ENCODE results near the gene HOOK1.

DNA sequence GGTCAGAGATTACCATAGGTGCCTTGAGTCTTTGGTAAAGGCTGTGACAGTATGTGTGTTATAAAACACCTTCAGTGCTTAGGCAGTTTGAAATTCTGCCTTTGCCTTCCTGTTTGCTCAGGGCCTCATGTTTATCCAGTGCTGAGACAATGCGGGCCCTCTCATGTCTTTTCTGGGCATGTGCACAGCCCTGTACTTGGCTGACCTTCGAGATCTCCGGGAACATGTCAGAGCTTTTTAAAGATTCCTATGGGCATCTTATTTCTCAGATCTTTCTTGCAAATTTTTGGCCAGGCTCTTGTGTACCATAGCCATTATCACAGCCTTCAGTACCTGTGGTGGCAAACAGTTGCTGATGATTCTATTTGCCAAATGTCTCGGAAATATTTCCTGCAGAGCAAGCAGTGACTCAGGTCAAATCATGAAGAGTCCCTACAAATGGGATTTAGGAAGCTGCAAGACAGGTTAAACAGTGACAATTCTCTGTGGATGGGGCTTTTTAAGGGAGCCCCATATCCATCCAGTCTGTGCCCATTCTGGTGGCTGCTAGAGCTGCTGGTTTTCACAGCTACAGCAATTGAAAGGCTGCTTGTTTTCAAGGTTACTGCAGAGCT lies 42.1 kb downstream of the HOOK1 start:
- TF ChIP-seq, protein P1, sequence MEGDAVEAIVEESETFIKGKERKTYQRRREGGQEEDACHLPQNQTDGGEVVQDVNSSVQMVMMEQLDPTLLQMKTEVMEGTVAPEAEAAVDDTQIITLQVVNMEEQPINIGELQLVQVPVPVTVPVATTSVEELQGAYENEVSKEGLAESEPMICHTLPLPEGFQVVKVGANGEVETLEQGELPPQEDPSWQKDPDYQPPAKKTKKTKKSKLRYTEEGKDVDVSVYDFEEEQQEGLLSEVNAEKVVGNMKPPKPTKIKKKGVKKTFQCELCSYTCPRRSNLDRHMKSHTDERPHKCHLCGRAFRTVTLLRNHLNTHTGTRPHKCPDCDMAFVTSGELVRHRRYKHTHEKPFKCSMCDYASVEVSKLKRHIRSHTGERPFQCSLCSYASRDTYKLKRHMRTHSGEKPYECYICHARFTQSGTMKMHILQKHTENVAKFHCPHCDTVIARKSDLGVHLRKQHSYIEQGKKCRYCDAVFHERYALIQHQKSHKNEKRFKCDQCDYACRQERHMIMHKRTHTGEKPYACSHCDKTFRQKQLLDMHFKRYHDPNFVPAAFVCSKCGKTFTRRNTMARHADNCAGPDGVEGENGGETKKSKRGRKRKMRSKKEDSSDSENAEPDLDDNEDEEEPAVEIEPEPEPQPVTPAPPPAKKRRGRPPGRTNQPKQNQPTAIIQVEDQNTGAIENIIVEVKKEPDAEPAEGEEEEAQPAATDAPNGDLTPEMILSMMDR (IDR thresholded peaks at IDR 0.05): no peak
- TF ChIP-seq POLR2A (IDR thresholded peaks at IDR 0.05): no peak

All from right lobe of liver (tissue), 4 donors.